Peyer's patch (tissue), 4 donors: ENCODE data around the gene AQP10. TPM values are rescaled to one million over a fixed set of nuclear protein-coding genes. Genes with fewer than 3 reads are reported as not detected.
"Not testable (repeated sequence)": the region's sequence is repeated elsewhere in the genome, so short reads cannot be mapped to it uniquely, and the experiment has no call there.

Experiments used
- DNase-seq, 3 donors: peaks; one replicate each; pipeline ENCODE4 v3.0.0-alpha.2; 2017 to 2019
- H3K27ac ChIP-seq, 4 donors: fragments of 200-600 bp; sonication (generic); one replicate each; pipeline ENCODE4 v1.5.1; 2016 to 2019
- H3K27me3 ChIP-seq, 2 donors: fragments of 200-600 bp; sonication (generic); one replicate each; pipeline ENCODE4 v1.5.1; 2019
- H3K36me3 ChIP-seq, 3 donors: fragments of 200-600 bp; sonication (generic); one replicate each; pipeline ENCODE4 v1.5.1; 2016 to 2019
- H3K4me1 ChIP-seq, 4 donors: fragments of 200-600 bp; sonication (generic); one replicate each; pipeline ENCODE4 v1.5.1; 2016 to 2019
- H3K4me3 ChIP-seq, 4 donors: fragments of 200-600 bp; sonication (generic); 1 replicate in 3 of 4; 2 replicates in 1 of 4; pipeline ENCODE4 v1.5.1; 2016 to 2019; ENCODE audit warnings: mild to moderate bottlenecking in 1 of 4
- H3K9me3 ChIP-seq, 4 donors: fragments of 200-600 bp; sonication (generic); one replicate each; pipeline ENCODE4 v1.5.1; 2016 to 2019; ENCODE audit warnings: mild to moderate bottlenecking in 1 of 4
- CTCF ChIP-seq, 6 experiments: fragments of 450-650 bp in 4 of 6; fragments of 200-600 bp in 2 of 6; sonication (generic) in 1 of 6; IDR thresholded peaks; one replicate each; pipeline ENCODE4 v1.5.1; 2017 to 2019; ENCODE audit warnings: antibody characterized with exemption in 6 of 6, mild to moderate bottlenecking in 3 of 6, moderate library complexity in 1 of 6
- POLR2A ChIP-seq, 2 donors: fragments of 450-650 bp; IDR thresholded peaks; one replicate each; pipeline ENCODE4 v1.5.1; 2017; ENCODE audit warnings: antibody characterized with exemption in 2 of 2, mild to moderate bottlenecking in 2 of 2, moderate library complexity in 2 of 2
- small RNA-seq, 2 donors: library from RNA; depleted of rRNA; stranded (forward); fragments of <200 nt; gene quantifications; one replicate each; pipeline ENCODE3, GENCODE V24; 2016
- total RNA-seq, 4 donors: library from RNA; depleted of rRNA; stranded (reverse); fragments of >200 nt; gene quantifications; one replicate each; pipeline ENCODE4 v1.1.0, GENCODE V29; 2016

AQP10 gene
- total RNA-seq, 4 donors from 2014 or later: 0.85 TPM; not detected in 3

DNA sequence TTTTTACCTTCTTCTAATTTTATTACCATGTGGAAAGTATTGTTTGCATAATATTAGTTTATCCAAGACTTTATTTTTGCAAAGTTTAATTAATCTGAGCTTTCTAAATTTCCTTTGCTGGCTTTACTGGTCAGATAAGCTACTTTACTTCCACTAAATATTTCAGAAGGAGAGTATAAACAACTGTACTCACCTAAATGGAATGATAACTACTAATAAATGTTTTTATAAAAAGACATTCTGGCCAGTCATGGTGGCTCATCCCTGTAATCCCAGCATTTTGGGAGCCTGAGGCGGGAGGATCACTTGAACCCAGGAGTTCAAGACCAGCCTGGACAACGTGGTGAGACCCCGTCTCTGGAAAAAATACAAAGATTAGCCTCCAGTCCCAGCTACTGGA lies 40.5 kb downstream of the AQP10 start:
- Histone ChIP-seq H3K27me3 (no peaks in the 10 kb centered on the region), H3K27ac (no peak overlapping the region), H3K4me1 (no peaks in the 10 kb centered on the region), H3K9me3 (no peaks in the 10 kb centered on the region), H3K36me3 (no peaks in the 10 kb centered on the region), H3K4me3 (no peak overlapping the region)
- DNase-seq: no peak
- TF ChIP-seq CTCF (IDR thresholded peaks at IDR 0.05) (no peak), POLR2A (IDR thresholded peaks at IDR 0.05) (no peak)

DNA sequence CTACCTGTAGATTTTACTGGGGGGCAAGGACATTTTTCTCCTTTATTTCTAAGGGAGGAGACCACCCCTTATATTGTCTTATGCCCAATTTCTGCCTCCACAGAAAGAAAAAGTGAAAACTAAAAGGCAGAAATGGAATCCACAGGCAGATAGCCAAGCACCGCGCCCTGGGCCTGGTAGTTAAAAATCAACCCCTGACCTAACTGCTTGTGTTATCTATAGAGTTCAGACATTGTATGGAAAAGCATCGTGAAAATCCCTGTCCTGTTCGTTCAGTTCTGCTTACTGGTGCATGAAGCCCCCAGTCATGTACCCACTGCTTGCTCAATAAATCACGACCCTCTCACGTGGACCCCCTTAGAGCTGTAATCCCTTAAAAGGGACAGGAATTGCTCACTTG lies 50.5 kb downstream of the AQP10 start:
- no peaks in the 10 kb centered on the region for H3K36me3 ChIP-seq
- H3K4me3 ChIP-seq: no peak overlapping the region
- no peak overlapping the region for H3K27ac ChIP-seq
- TF ChIP-seq CTCF (IDR thresholded peaks at IDR 0.05) (no peak), POLR2A (IDR thresholded peaks at IDR 0.05) (no peak)
- DNase-seq: no peak
- no peaks in the 10 kb centered on the region for H3K9me3 ChIP-seq
- no peaks in the 10 kb centered on the region for H3K4me1 ChIP-seq
- H3K27me3 ChIP-seq: no peaks in the 10 kb centered on the region

- H3K9me3 ChIP-seq, H3K4me3 ChIP-seq, H3K27ac ChIP-seq, DNase-seq, H3K27me3 ChIP-seq, H3K36me3 ChIP-seq, H3K4me1 ChIP-seq: not testable (repeated sequence)
Measured at GRCh38 chr1:154373777-154374357, 53.0 kb downstream of the AQP10 start.

Small RNAs within 50 kb of the gene (small RNA-seq; reads per million reads assigned to genes)
- gene RF00273: 0 reads per million in 2 donors
- gene RNU6-121P: 0 reads per million in 2 donors
- gene RNU6-239P: 0 reads per million in 2 donors
- 0 reads per million in 2 donors for gene RNU7-57P

Other genes starting within 250 kb of the AQP10 start
- under 1 TPM in 1 of 4 donors, not detected in 3; 0.18 TPM for gene NUP210L, start 166.0 kb upstream of the AQP10 start, total RNA-seq
- 100 to 1,000 TPM; 200 to 451 (median 280) TPM for gene TPM3, start 129.0 kb upstream of the AQP10 start, total RNA-seq
- not detected for gene CFAP141, start 114.8 kb upstream of the AQP10 start, total RNA-seq
- 100 to 1,000 TPM in 1 of 4 donors, 10 to 100 TPM in 3; 48.9 to 169 (median 71.2) TPM for gene UBAP2L, start 100.1 kb upstream of the AQP10 start, total RNA-seq
- 100 to 1,000 TPM in 1 of 4 donors, 10 to 100 TPM in 3; 71.8 to 125 (median 75.6) TPM for gene HAX1, start 48.5 kb upstream of the AQP10 start, total RNA-seq
- gene ATP8B2, start 4.4 kb downstream of the AQP10 start, total RNA-seq: 10 to 100 TPM; 18.6 to 56.9 (median 31.8) TPM
- gene IL6R, start 84.2 kb downstream of the AQP10 start, total RNA-seq: 100 to 1,000 TPM in 2 of 4 donors, 10 to 100 TPM in 2; 56.1 to 140 (median 100) TPM
- gene TDRD10, start 181.1 kb downstream of the AQP10 start, total RNA-seq: 1 to 10 TPM in 2 of 4 donors, under 1 TPM in 1, not detected in 1; 0.53 to 3.5 (median 1.6) TPM
- 10 to 100 TPM in 1 of 4 donors, 1 to 10 TPM in 3; 1.6 to 19.8 (median 7.3) TPM for gene SHE, start 181.3 kb downstream of the AQP10 start, total RNA-seq
- 100 to 1,000 TPM in 1 of 4 donors, 10 to 100 TPM in 3; 21.8 to 159 (median 30.6) TPM for gene UBE2Q1, start 237.6 kb downstream of the AQP10 start, total RNA-seq
- gene CHRNB2, start 246.7 kb downstream of the AQP10 start, total RNA-seq: under 1 TPM in 3 of 4 donors, not detected in 1; 0.27 to 0.53 (median 0.47) TPM